Keratinocyte (primary cell): ENCODE data around the gene ZBTB34. TPM values are rescaled to one million over a fixed set of nuclear protein-coding genes. Genes with fewer than 3 reads are reported as not detected.

Experiments
- DNase-seq: peaks from one replicate; pipeline ENCODE4 v3.0.0-alpha.2; 2011; ENCODE audit warnings: low read depth, missing footprints, low spot score
- FAIRE-seq: peaks from 2 replicates; lab custom pipeline; 2011; peaks lifted over from hg19 to GRCh38; lab: Jason Lieb, UNC
- H2AFZ ChIP-seq: 2 replicates; pipeline ENCODE4 v1.6.0; 2012; ENCODE audit warnings: low read length, control low read depth, inconsistent platforms; ENCODE audit not compliant: control insufficient read depth
- H3K27ac ChIP-seq: 2 replicates; pipeline ENCODE4 v1.5.1; 2011; ENCODE audit warnings: low read length; ENCODE audit not compliant: control insufficient read depth, insufficient read depth
- H3K27me3 ChIP-seq: 3 replicates; pipeline ENCODE4 v1.6.0; 2011; ENCODE audit warnings: low read length; ENCODE audit not compliant: control insufficient read depth, insufficient read depth; ENCODE audit errors: extremely low read depth
- H3K36me3 ChIP-seq, 2 experiments: 2 replicates in 1 of 2; 3 replicates in 1 of 2; pipeline ENCODE4 v1.5.1; 2011; ENCODE audit warnings: low read length in 2 of 2, mild to moderate bottlenecking in 1 of 2; ENCODE audit not compliant: control insufficient read depth in 2 of 2, insufficient read depth in 2 of 2; ENCODE audit errors: extremely low read depth in 1 of 2
- H3K4me1 ChIP-seq: 3 replicates; pipeline ENCODE4 v1.5.1; 2011; ENCODE audit warnings: low read length; ENCODE audit not compliant: control insufficient read depth, insufficient read depth; ENCODE audit errors: extremely low read depth
- H3K4me2 ChIP-seq: 3 replicates; pipeline ENCODE4 v1.6.0; 2011; ENCODE audit warnings: low read depth, low read length; ENCODE audit not compliant: control insufficient read depth, insufficient read depth; ENCODE audit errors: extremely low read depth
- H3K4me3 ChIP-seq, 3 experiments: fragments of 200-600 bp in 1 of 3; sonication (generic) in 1 of 3; 2 replicates in 2 of 3; 3 replicates in 1 of 3; pipeline ENCODE4 v1.5.1; 2011 to 2016; ENCODE audit warnings: low read length in 3 of 3, mild to moderate bottlenecking in 3 of 3, control low read depth in 2 of 3, inconsistent platforms in 1 of 3, low read depth in 1 of 3, mixed read lengths in 1 of 3, mixed run types in 1 of 3, moderate library complexity in 1 of 3; ENCODE audit not compliant: control insufficient read depth in 2 of 3, insufficient read depth in 2 of 3; ENCODE audit errors: extremely low read depth in 1 of 3
- H3K79me2 ChIP-seq: 2 replicates; pipeline ENCODE4 v1.6.0; 2012; ENCODE audit warnings: low read length; ENCODE audit not compliant: control insufficient read depth, insufficient read depth
- H3K9ac ChIP-seq: 3 replicates; pipeline ENCODE4 v1.6.0; 2011; ENCODE audit warnings: low read length; ENCODE audit not compliant: control insufficient read depth, insufficient read depth; ENCODE audit errors: extremely low read depth
- H3K9me1 ChIP-seq: 3 replicates; pipeline ENCODE4 v1.6.0; 2011; ENCODE audit warnings: low read length; ENCODE audit not compliant: control insufficient read depth, insufficient read depth; ENCODE audit errors: extremely low read depth
- H3K9me3 ChIP-seq: 2 replicates; pipeline ENCODE4 v1.5.1; 2012; ENCODE audit warnings: low read depth, low read length; ENCODE audit not compliant: control insufficient read depth
- H4K20me1 ChIP-seq: 3 replicates; pipeline ENCODE4 v1.6.0; 2011; ENCODE audit warnings: low read length; ENCODE audit not compliant: control insufficient read depth, insufficient read depth; ENCODE audit errors: extremely low read depth
- CTCF ChIP-seq, 3 experiments: IDR thresholded peaks in 1 of 3; conservative IDR thresholded peaks in 1 of 3; optimal IDR thresholded peaks in 1 of 3; 2 replicates in 2 of 3; 3 replicates in 1 of 3; pipeline versions ENCODE3 to v1.5.1; 2011; ENCODE audit warnings: low read length in 3 of 3, mild to moderate bottlenecking in 3 of 3, moderate library complexity in 2 of 3, control low read depth in 1 of 3, inconsistent platforms in 1 of 3; ENCODE audit not compliant: insufficient read depth in 2 of 3; ENCODE audit errors: extremely low read depth in 1 of 3
- EZH2 ChIP-seq: IDR thresholded peaks from one replicate; pipeline ENCODE4 v1.6.1; 2012; ENCODE audit warnings: inconsistent platforms, mild to moderate bottlenecking, low read length, moderate library complexity
- dilution Hi-C: fragments of 300-500 bp; cut with MboI; formaldehyde crosslinking; loops from one replicate; pipeline ENCODE4 v1.7.0; 2020; ENCODE audit warnings: low sequenced_read_pairs; ENCODE audit not compliant: extremely low pct_ligation_motif_present
- polyA plus RNA-seq, 5 experiments: library from polyadenylated mRNA; depleted of rRNA in 3 of 5; stranded (reverse) in 3 of 5; stranded (forward) in 1 of 5; unstranded in 1 of 5; fragments of >200 nt; gene quantifications; 1 replicate in 1 of 5; 2 replicates in 3 of 5; 3 replicates in 1 of 5; pipeline versions ENCODE4 v1.2.1 to v1.2.3, GENCODE V29; 2011 to 2012; ENCODE audit warnings: missing spikeins in 2 of 5, low read depth in 1 of 5, low replicate concordance in 1 of 5

ZBTB34 gene
- polyA plus RNA-seq, 1 donor (not counting 4 experiments of a cell fraction or from before 2014, with no cell fraction given) = 6.4 TPM

GRCh38 chr9:126882746-126883145 lies 22.3 kb downstream of the ZBTB34 start:
- Histone ChIP-seq H3K4me2 (no peak overlapping the region), H4K20me1 (peaks cover 2% of the 10 kb centered on the region), H3K9ac (no peak overlapping the region), H3K27ac (no peak overlapping the region), H3K4me3 (no peak overlapping the region), H3K9me1 (peaks cover 4% of the 10 kb centered on the region), H3K36me3 (peaks cover 15 to 24% of the 10 kb centered on the region in 2 experiments), H2AFZ (no peak overlapping the region), H3K9me3 (no peaks in the 10 kb centered on the region), H3K27me3 (no peaks in the 10 kb centered on the region), H3K79me2 (no peaks in the 10 kb centered on the region), H3K4me1 (no peaks in the 10 kb centered on the region)
- no peak for FAIRE-seq
- TF ChIP-seq CTCF (optimal IDR thresholded peaks at IDR 0.05 in 1 of 3, IDR thresholded peaks at IDR 0.05 in 1 of 3, conservative IDR thresholded peaks at IDR 0.05 in 1 of 3; ENCODE audit: extremely low read depth in 1 of 3, insufficient read depth in 2 of 3, low read length in 3 of 3) (no peak), EZH2 (no peak)
- dilution Hi-C loops = no loop called here
- no peak for DNase-seq

GRCh38 chr9:126883636-126884035 lies 23.2 kb downstream of the ZBTB34 start:
- Histone ChIP-seq H3K79me2 (no peaks in the 10 kb centered on the region), H3K4me2 (no peak overlapping the region), H3K9ac (no peak overlapping the region), H3K4me1 (no peaks in the 10 kb centered on the region), H3K9me3 (no peaks in the 10 kb centered on the region), H3K9me1 (peaks cover 4% of the 10 kb centered on the region), H4K20me1 (peaks cover 2% of the 10 kb centered on the region), H3K36me3 (peaks cover 15 to 24% of the 10 kb centered on the region in 2 experiments), H3K4me3 (no peak overlapping the region), H3K27ac (no peak overlapping the region), H3K27me3 (no peaks in the 10 kb centered on the region), H2AFZ (no peak overlapping the region)
- dilution Hi-C loops = no loop called here
- DNase-seq (no peak), FAIRE-seq (no peak)
- TF ChIP-seq CTCF (optimal IDR thresholded peaks at IDR 0.05 in 1 of 3, IDR thresholded peaks at IDR 0.05 in 1 of 3, conservative IDR thresholded peaks at IDR 0.05 in 1 of 3; ENCODE audit: extremely low read depth in 1 of 3, insufficient read depth in 2 of 3, low read length in 3 of 3) (no peak), EZH2 (no peak)
